Skin epidermis (tissue), 12 donors: ENCODE results near the gene GPR42.
"Not testable (repeated sequence)": the region's sequence is repeated elsewhere in the genome, so short reads cannot be mapped to it uniquely, and the experiment has no call there.

Source experiments
- H3K27ac ChIP-seq, 21 experiments: fragments of 200-600 bp; sonication (generic) in 11 of 21; one replicate each; pipeline ENCODE4 v1.5.0; 2020; ENCODE audit warnings: mild to moderate bottlenecking in 3 of 21, inconsistent platforms in 2 of 21, moderate library complexity in 2 of 21
- H3K4me3 ChIP-seq, 7 experiments: fragments of 200-600 bp; sonication (generic) in 2 of 7; one replicate each; pipeline ENCODE4 v1.5.0; 2020; ENCODE audit warnings: inconsistent platforms in 2 of 7, mild to moderate bottlenecking in 2 of 7, moderate library complexity in 1 of 7

Gene GPR42

GRCh38 chr19:35346193-35347052, 24.4 kb upstream of the GPR42 start:
- H3K4me3 ChIP-seq = no peak overlapping the region
- peak overlapping the region in 3 of 21 experiments; percentile 37 to 74 (median 49) for H3K27ac ChIP-seq

GRCh38 chr19:35347171-35347929, 23.5 kb upstream of the GPR42 start, which contains the start of gene FFAR1:
FFAR1 (plus strand) TSS chr19:35347902; CDS start chr19:35351552, 3,650 bp downstream.
- peak within 1 kb of the TSS in 7 of 21 experiments; percentile 29 to 74 (median 49) for H3K27ac ChIP-seq

GRCh38 chr19:35347930-35348298, 23.0 kb upstream of the GPR42 start:
- H3K27ac ChIP-seq = peak overlapping the region in 1 of 21 experiments; percentile 74

More at GRCh38 chr19:35347171-35347929, 23.5 kb upstream of the GPR42 start, which contains the start of gene FFAR1:
- H3K4me3 ChIP-seq = no peak within 1 kb of the TSS

GRCh38 chr19:35348911-35349611, 21.8 kb upstream of the GPR42 start:
- H3K27ac ChIP-seq = no peak overlapping the region
- H3K4me3 ChIP-seq = no peak overlapping the region

More at GRCh38 chr19:35347930-35348298, 23.0 kb upstream of the GPR42 start:
- H3K4me3 ChIP-seq = no peak overlapping the region

GRCh38 chr19:35349614-35350521, 21.0 kb upstream of the GPR42 start:
- no peak overlapping the region for H3K27ac ChIP-seq

GRCh38 chr19:35350591-35350990, 20.3 kb upstream of the GPR42 start:
- no peak overlapping the region for H3K4me3 ChIP-seq
- H3K27ac ChIP-seq = no peak overlapping the region

More at GRCh38 chr19:35349614-35350521, 21.0 kb upstream of the GPR42 start:
- no peak overlapping the region for H3K4me3 ChIP-seq

- peak overlapping the region in 1 of 21 experiments; percentile 5 for H3K27ac ChIP-seq
- H3K4me3 ChIP-seq = no peak overlapping the region
Measured at GRCh38 chr19:35351411-35352176, 19.3 kb upstream of the GPR42 start.

- Histone ChIP-seq H3K4me3 (no peak overlapping the region), H3K27ac (peak overlapping the region in 1 of 21 experiments; percentile 5)
Measured at GRCh38 chr19:35352177-35352447, 18.8 kb upstream of the GPR42 start.

GRCh38 chr19:35352448-35353304, 18.2 kb upstream of the GPR42 start:
- H3K27ac ChIP-seq = peak overlapping the region in 1 of 21 experiments; percentile 5
- H3K4me3 ChIP-seq = no peak overlapping the region

- no peak overlapping the region for H3K4me3 ChIP-seq
- no peak overlapping the region for H3K27ac ChIP-seq
Measured at GRCh38 chr19:35353635-35354034, 17.2 kb upstream of the GPR42 start.

- no peak overlapping the region for H3K4me3 ChIP-seq
- H3K27ac ChIP-seq = no peak overlapping the region
Measured at GRCh38 chr19:35354898-35355297, 16.0 kb upstream of the GPR42 start.

GRCh38 chr19:35355791-35356460, 14.9 kb upstream of the GPR42 start:
- Histone ChIP-seq H3K4me3 (no peak overlapping the region), H3K27ac (no peak overlapping the region)

GRCh38 chr19:35357867-35358573, 12.8 kb upstream of the GPR42 start, which contains the start of gene FFAR3:
FFAR3 (plus strand) TSS chr19:35358460; CDS start chr19:35358891, 431 bp downstream.
- no peak within 1 kb of the TSS for H3K4me3 ChIP-seq
- no peak within 1 kb of the TSS for H3K27ac ChIP-seq

GRCh38 chr19:35358834-35359233, 12.0 kb upstream of the GPR42 start:
- H3K4me3 ChIP-seq, H3K27ac ChIP-seq: not testable (repeated sequence)

- not testable (repeated sequence) for H3K27ac ChIP-seq, H3K4me3 ChIP-seq
Measured at GRCh38 chr19:35359395-35359794, 11.5 kb upstream of the GPR42 start.

- not testable (repeated sequence) for H3K27ac ChIP-seq, H3K4me3 ChIP-seq
Measured at GRCh38 chr19:35360081-35360480, 10.8 kb upstream of the GPR42 start.
